H1 (cell line): ENCODE results near the gene BTBD9. TPM values are rescaled to one million over a fixed set of nuclear protein-coding genes. Genes with fewer than 3 reads are reported as not detected.

ENCODE experiments used
- CTCF ChIA-PET: fragments of 300-600 bp; sonication (Branson Sonifier 250); formaldehyde crosslinking; loops from one replicate; lab custom pipeline; 2021; ENCODE audit not compliant: partially characterized antibody; lab: Charles Lee
- POLR2A ChIA-PET: fragments of 300-600 bp; sonication (Branson Sonifier 250); formaldehyde crosslinking; loops from one replicate; lab custom pipeline; 2021; ENCODE audit warnings: inconsistent platforms; ENCODE audit not compliant: partially characterized antibody; lab: Charles Lee
- DNase-seq, 2 experiments: peaks; one replicate each; pipeline versions ENCODE4 v3.0.0 to v3.0.0-alpha.2; 2010 to 2022; ENCODE audit warnings: low spot score in 2 of 2, low read depth in 1 of 2, mixed read lengths in 1 of 2
- FAIRE-seq: peaks from 2 replicates; lab custom pipeline; 2011; peaks lifted over from hg19 to GRCh38; lab: Jason Lieb, UNC
- H2AFZ ChIP-seq: 2 replicates; pipeline ENCODE4 v1.8.1; 2012; ENCODE audit warnings: low read length, inconsistent platforms
- H2AK5ac ChIP-seq: 2 replicates; pipeline ENCODE4 v1.6.1; 2013; ENCODE audit warnings: low read depth, low read length
- H2BK120ac ChIP-seq: replicated peaks from 2 replicates; pipeline ENCODE3; 2013; ENCODE audit warnings: low read depth, low read length, inconsistent platforms
- H2BK12ac ChIP-seq: 2 replicates; pipeline ENCODE4 v1.6.1; 2013; ENCODE audit warnings: low read depth, low read length
- H2BK15ac ChIP-seq: 2 replicates; pipeline ENCODE4 v1.6.1; 2013; ENCODE audit warnings: low read length
- H2BK20ac ChIP-seq: 2 replicates; pipeline ENCODE4 v1.6.1; 2013; ENCODE audit warnings: low read length
- H2BK5ac ChIP-seq: 2 replicates; pipeline ENCODE4 v1.6.1; 2013; ENCODE audit warnings: low read depth, low read length
- H3K14ac ChIP-seq: 2 replicates; pipeline ENCODE4 v1.6.1; 2013; ENCODE audit warnings: inconsistent platforms; ENCODE audit not compliant: insufficient read length
- H3K18ac ChIP-seq: 2 replicates; pipeline ENCODE4 v1.6.1; 2013; ENCODE audit warnings: low read length; ENCODE audit errors: extremely low read depth
- H3K23ac ChIP-seq: 2 replicates; pipeline ENCODE4 v1.6.1; 2013; ENCODE audit warnings: inconsistent platforms; ENCODE audit not compliant: insufficient read length
- H3K23me2 ChIP-seq: 2 replicates; pipeline ENCODE4 v1.6.1; 2013; ENCODE audit warnings: low read depth, low read length
- H3K27ac ChIP-seq: 2 replicates; pipeline ENCODE4 v1.6.1; 2011; ENCODE audit warnings: low read depth, low read length, inconsistent platforms
- H3K27me3 ChIP-seq, 4 experiments: replicated peaks in 1 of 4; 1 replicate in 1 of 4; 2 replicates in 3 of 4; pipeline versions ENCODE4 v1.6.1 to v1.8.1; 2011 to 2013; ENCODE audit warnings: low read length in 3 of 4, mild to moderate bottlenecking in 3 of 4, inconsistent platforms in 2 of 4, mixed read lengths in 2 of 4, moderate library complexity in 1 of 4; ENCODE audit not compliant: control insufficient read depth in 3 of 4, insufficient read depth in 3 of 4; ENCODE audit errors: extremely low read depth in 1 of 4
- H3K36me3 ChIP-seq, 4 experiments: 2 replicates each; pipeline versions ENCODE4 v1.6.1 to v1.8.1; 2011 to 2013; ENCODE audit warnings: mild to moderate bottlenecking in 4 of 4, low read length in 3 of 4, moderate library complexity in 2 of 4, control low read depth in 1 of 4, inconsistent platforms in 1 of 4; ENCODE audit not compliant: insufficient read depth in 4 of 4, control insufficient read depth in 2 of 4
- H3K4ac ChIP-seq: replicated peaks from 2 replicates; pipeline ENCODE3; 2013; ENCODE audit warnings: low read length, low read depth, mixed read lengths, inconsistent platforms; ENCODE audit not compliant: insufficient read length
- H3K4me1 ChIP-seq, 4 experiments: replicated peaks in 1 of 4; 1 replicate in 1 of 4; 2 replicates in 3 of 4; pipeline versions ENCODE4 v1.6.1 to v1.8.1; 2011 to 2013; ENCODE audit warnings: low read length in 3 of 4, inconsistent platforms in 2 of 4, mixed read lengths in 1 of 4; ENCODE audit not compliant: insufficient read depth in 4 of 4, control insufficient read depth in 3 of 4
- H3K4me2 ChIP-seq, 2 experiments: 2 replicates each; pipeline versions ENCODE4 v1.6.1 to v1.8.1; 2011 to 2013; ENCODE audit warnings: low read depth in 2 of 2, low read length in 2 of 2, control low read depth in 1 of 2, inconsistent platforms in 1 of 2, mild to moderate bottlenecking in 1 of 2; ENCODE audit not compliant: insufficient read depth in 1 of 2
- H3K4me3 ChIP-seq, 4 experiments: fragments of 200-600, 300-600 bp in 1 of 4; sonication (generic), shearing (Covaris generic), sonication (Bioruptor Twin) in 1 of 4; 2 replicates each; pipeline versions ENCODE4 v1.5.1 to v1.8.1; 2011 to 2016; ENCODE audit warnings: low read length in 4 of 4, low read depth in 3 of 4, control low read depth in 2 of 4, inconsistent platforms in 2 of 4, mild to moderate bottlenecking in 2 of 4, mixed read lengths in 1 of 4, moderate library complexity in 1 of 4; ENCODE audit not compliant: insufficient read depth in 2 of 4; ENCODE audit errors: extremely low read depth in 1 of 4
- H3K56ac ChIP-seq: replicated peaks from 2 replicates; pipeline ENCODE3; 2013; ENCODE audit warnings: low read depth, mild to moderate bottlenecking, mixed read lengths, low read length, inconsistent platforms; ENCODE audit not compliant: insufficient read length
- H3K79me1 ChIP-seq: 2 replicates; pipeline ENCODE4 v1.6.1; 2013; ENCODE audit warnings: low read depth, low read length, control low read depth
- H3K79me2 ChIP-seq, 2 experiments: 2 replicates each; pipeline versions ENCODE4 v1.6.1 to v1.8.1; 2012 to 2013; ENCODE audit warnings: low read length in 2 of 2, mild to moderate bottlenecking in 2 of 2, inconsistent platforms in 1 of 2; ENCODE audit not compliant: insufficient read depth in 2 of 2, control insufficient read depth in 1 of 2
- H3K9ac ChIP-seq, 4 experiments: replicated peaks in 1 of 4; 1 replicate in 1 of 4; 2 replicates in 3 of 4; pipeline versions ENCODE4 v1.6.1 to v1.8.1; 2011 to 2013; ENCODE audit warnings: low read depth in 3 of 4, low read length in 3 of 4, control low read depth in 2 of 4, mild to moderate bottlenecking in 2 of 4, moderate library complexity in 2 of 4, inconsistent platforms in 1 of 4; ENCODE audit errors: extremely low read depth in 1 of 4
- H3K9me3 ChIP-seq, 2 experiments: 2 replicates each; pipeline versions ENCODE4 v1.6.1 to v1.8.1; 2012 to 2013; ENCODE audit warnings: mild to moderate bottlenecking in 2 of 2, moderate library complexity in 2 of 2, control low read depth in 1 of 2, inconsistent platforms in 1 of 2, low read depth in 1 of 2, low read length in 1 of 2, mixed read lengths in 1 of 2; ENCODE audit not compliant: insufficient read depth in 2 of 2
- H4K20me1 ChIP-seq, 2 experiments: replicated peaks in 1 of 2; 2 replicates each; pipeline versions ENCODE3 to v1.8.1; 2011 to 2013; ENCODE audit warnings: inconsistent platforms in 2 of 2, low read length in 2 of 2, mild to moderate bottlenecking in 1 of 2; ENCODE audit not compliant: insufficient read depth in 2 of 2, control insufficient read depth in 1 of 2
- H4K5ac ChIP-seq: 2 replicates; pipeline ENCODE4 v1.6.1; 2013; ENCODE audit warnings: low read length, low read depth, mixed read lengths, inconsistent platforms; ENCODE audit not compliant: insufficient read length
- H4K8ac ChIP-seq: 2 replicates; pipeline ENCODE4 v1.8.0; 2013; ENCODE audit warnings: mild to moderate bottlenecking, moderate library complexity, low read length, inconsistent platforms; ENCODE audit not compliant: insufficient read depth; ENCODE audit errors: extremely low read depth
- H4K91ac ChIP-seq: replicated peaks from 2 replicates; pipeline ENCODE3; 2013; ENCODE audit warnings: low read length, mixed read lengths, inconsistent platforms; ENCODE audit not compliant: insufficient read length
- ASH2L ChIP-seq: fragments of 200-600, 300-600 bp; sonication (generic); IDR thresholded peaks from one replicate; pipeline ENCODE4 v1.7.1; 2017; ENCODE audit warnings: low read length
- CTBP2 ChIP-seq: IDR thresholded peaks from 2 replicates; pipeline ENCODE4 v1.7.0; 2011; ENCODE audit warnings: borderline replicate concordance, mild to moderate bottlenecking, moderate library complexity, mixed read lengths, low read length; ENCODE audit not compliant: insufficient read depth, insufficient read length
- E2F6 ChIP-seq: IDR thresholded peaks from 2 replicates; pipeline ENCODE4 v1.6.1; 2012; ENCODE audit warnings: inconsistent platforms
- EP300 ChIP-seq, 2 experiments: IDR thresholded peaks; 1 replicate in 1 of 2; 2 replicates in 1 of 2; pipeline ENCODE4 v1.6.1; 2011 to 2012; ENCODE audit warnings: low read depth in 2 of 2, low read length in 2 of 2, mild to moderate bottlenecking in 2 of 2, borderline replicate concordance in 1 of 2, inconsistent platforms in 1 of 2, moderate library complexity in 1 of 2
- EZH2 ChIP-seq: fragments of 200-600 bp; sonication (generic); IDR thresholded peaks from 2 replicates; pipeline ENCODE4 v1.7.1; 2012; ENCODE audit warnings: low read depth, mild to moderate bottlenecking, moderate library complexity, low read length, inconsistent platforms; ENCODE audit not compliant: severe bottlenecking
- HDAC2 ChIP-seq, 2 experiments: fragments of 300-600 bp in 1 of 2; sonication (generic) in 1 of 2; IDR thresholded peaks; 2 replicates each; pipeline ENCODE4 v1.6.1; 2011 to 2012; ENCODE audit warnings: low read depth in 2 of 2, low read length in 2 of 2, mild to moderate bottlenecking in 2 of 2, moderate library complexity in 2 of 2, borderline replicate concordance in 1 of 2, inconsistent platforms in 1 of 2
- KDM4A ChIP-seq: IDR thresholded peaks from one replicate; pipeline ENCODE4 v1.7.1; 2012; ENCODE audit warnings: low read depth, mild to moderate bottlenecking, moderate library complexity, low read length, inconsistent platforms; ENCODE audit not compliant: severe bottlenecking
- MAFK ChIP-seq: IDR thresholded peaks from 2 replicates; pipeline ENCODE4 v1.6.1; 2012; ENCODE audit warnings: low read depth, mild to moderate bottlenecking, improper control_type of control experiment, low read length
- MAX ChIP-seq: IDR thresholded peaks from 2 replicates; pipeline ENCODE4 v1.6.1; 2012; ENCODE audit warnings: inconsistent platforms
- RFX5 ChIP-seq: IDR thresholded peaks from 2 replicates; pipeline ENCODE4 v1.6.1; 2011; ENCODE audit warnings: low read depth, low read length, improper control_type of control experiment, borderline replicate concordance
- TAF7 ChIP-seq: optimal IDR thresholded peaks from 2 replicates; pipeline ENCODE3; 2011; ENCODE audit warnings: low read depth, mild to moderate bottlenecking, inconsistent platforms, low read length, moderate library complexity, borderline replicate concordance
- polyA plus RNA-seq, 7 experiments: library from polyadenylated mRNA; depleted of rRNA in 3 of 7; stranded (reverse) in 5 of 7; unstranded in 2 of 7; fragments of >200 nt in 5 of 7; fragments of 200-250 nt in 2 of 7; gene quantifications; 1 replicate in 5 of 7; 2 replicates in 1 of 7; 4 replicates in 1 of 7; pipeline versions ENCODE4 v1.2.1 to v1.2.3, GENCODE V29; 2011 to 2013; ENCODE audit warnings: missing spikeins in 2 of 7, mixed read lengths in 2 of 7
- total RNA-seq: library from RNA; stranded (reverse); fragmentation: NEBNext Ultra II Directional; extraction: Animal tissue kit (Norgen Biotek cat#: 25700); gene quantifications from 2 replicates; pipeline ENCODE4 v1.2.1, GENCODE V29; 2021
- TF ChIP-seq, protein P1 (sequence below): IDR thresholded peaks from 2 replicates; pipeline ENCODE4 v1.6.1; 2011; ENCODE audit warnings: low read depth, mild to moderate bottlenecking, low read length; ENCODE audit not compliant: insufficient read depth

The BTBD9 gene
- total and polyA plus RNA-seq, 2 of the 8 experiments (the other 6 are each of a cell fraction or from before 2014, with no cell fraction given) = 0.92 to 4.1 TPM

- Histone ChIP-seq H3K9me3 (no peaks in the 10 kb centered on the region), H4K5ac (no peak overlapping the region), H3K4ac (no peak overlapping the region), H4K91ac (no peak overlapping the region), H3K56ac (no peak overlapping the region), H3K36me3 (no peaks in the 10 kb centered on the region; a peak in 1 of 8 replicates), H3K4me1 (peaks cover 0 to 6% (median 5%) of the 10 kb centered on the region in 4 experiments; a peak in 4 of 7 replicates), H3K18ac (no peak overlapping the region), H2BK20ac (no peak overlapping the region), H2BK12ac (no peak overlapping the region), H3K27me3 (no peaks in the 10 kb centered on the region), H2BK5ac (no peak overlapping the region), H4K20me1 (no peaks in the 10 kb centered on the region), H3K27ac (no peak overlapping the region), H3K79me1 (no peaks in the 10 kb centered on the region), H2BK120ac (no peak overlapping the region), H3K23me2 (no peaks in the 10 kb centered on the region), H2AFZ (no peak overlapping the region), H3K79me2 (no peaks in the 10 kb centered on the region), H3K23ac (no peak overlapping the region), H3K14ac (no peak overlapping the region), H2AK5ac (no peak overlapping the region), H3K4me3 (no peak overlapping the region), H3K4me2 (no peak overlapping the region), H3K9ac (no peak overlapping the region), H2BK15ac (no peak overlapping the region), H4K8ac (no peak overlapping the region)
- FAIRE-seq (no peak), DNase-seq (no peak)
- CTCF ChIA-PET = interaction anchor here (0.9 to 1.3 kb wide), 2 partner anchors 157 to 384 kb away, joined by 3 read pairs; no protein-coding TSS in a partner anchor
- POLR2A ChIA-PET = no interaction called here
- no peak for TF ChIP-seq HDAC2 (IDR thresholded peaks at IDR 0.05; ENCODE audit: borderline replicate concordance in 1 of 2, low read depth in 2 of 2, low read length in 2 of 2)
- no peak for TF ChIP-seq KDM4A
- TF ChIP-seq EP300 (IDR thresholded peaks at IDR 0.05; ENCODE audit: borderline replicate concordance in 1 of 2, low read depth in 2 of 2, low read length in 2 of 2) = no peak
- no peak for TF ChIP-seq TAF7
- no peak for TF ChIP-seq CTBP2
- no peak for TF ChIP-seq MAFK
- TF ChIP-seq, protein P1, sequence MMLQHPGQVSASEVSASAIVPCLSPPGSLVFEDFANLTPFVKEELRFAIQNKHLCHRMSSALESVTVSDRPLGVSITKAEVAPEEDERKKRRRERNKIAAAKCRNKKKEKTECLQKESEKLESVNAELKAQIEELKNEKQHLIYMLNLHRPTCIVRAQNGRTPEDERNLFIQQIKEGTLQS = no peak
- TF ChIP-seq MAX = no peak
- TF ChIP-seq ASH2L = no peak
- no peak for TF ChIP-seq E2F6
- no peak for TF ChIP-seq RFX5
- TF ChIP-seq EZH2 = no peak
Observed at GRCh38 chr6:38391206-38391605, 248.5 kb downstream of the BTBD9 start.
